Endodermal cell (in vitro differentiated cells): ENCODE measurements around the gene CTNNA2. TPM values are rescaled to one million over a fixed set of nuclear protein-coding genes. Genes with fewer than 3 reads are reported as not detected.

Experiments
- DNase-seq: peaks from one replicate; pipeline ENCODE4 v3.0.0-alpha.2; 2017
- H3K27ac ChIP-seq: 2 replicates; pipeline ENCODE4 v1.5.1; 2013; ENCODE audit warnings: mild to moderate bottlenecking, low read depth, low read length, moderate library complexity
- H3K27me3 ChIP-seq: 2 replicates; pipeline ENCODE4 v1.6.1; 2013; ENCODE audit warnings: mild to moderate bottlenecking, low read length, moderate library complexity; ENCODE audit not compliant: insufficient read depth, control insufficient read depth, poor library complexity, severe bottlenecking
- H3K36me3 ChIP-seq: 2 replicates; pipeline ENCODE4 v1.7.0; 2013; ENCODE audit warnings: mild to moderate bottlenecking, low read length, moderate library complexity; ENCODE audit not compliant: control insufficient read depth, insufficient read depth
- H3K4me1 ChIP-seq: one replicate; pipeline ENCODE4 v1.7.0; 2013; ENCODE audit warnings: low read length; ENCODE audit not compliant: control insufficient read depth, insufficient read depth
- H3K4me3 ChIP-seq: 2 replicates; pipeline ENCODE4 v1.5.1; 2013; ENCODE audit warnings: mild to moderate bottlenecking, low read length, moderate library complexity
- H3K9ac ChIP-seq: 2 replicates; pipeline ENCODE4 v1.6.1; 2013; ENCODE audit warnings: mild to moderate bottlenecking, low read length, moderate library complexity; ENCODE audit not compliant: poor library complexity, severe bottlenecking; ENCODE audit errors: extremely low read depth
- H3K9me3 ChIP-seq: 2 replicates; pipeline ENCODE4 v1.6.1; 2013; ENCODE audit warnings: mild to moderate bottlenecking, low read length, moderate library complexity; ENCODE audit not compliant: control insufficient read depth
- H3K27ac Mint-ChIP-seq: 2 replicates; pipeline ENCODE4 v1.8.0; 2020; ENCODE audit warnings: mixed read lengths
- H3K27me3 Mint-ChIP-seq: 2 replicates; pipeline ENCODE4 v1.8.0; 2021; ENCODE audit warnings: mild to moderate bottlenecking, mixed read lengths; ENCODE audit not compliant: insufficient read depth
- H3K36me3 Mint-ChIP-seq: 2 replicates; pipeline ENCODE4 v1.8.0; 2020; ENCODE audit warnings: low read depth, mixed read lengths
- H3K4me1 Mint-ChIP-seq: 2 replicates; pipeline ENCODE4 v1.8.0; 2020; ENCODE audit warnings: mixed read lengths
- H3K4me3 Mint-ChIP-seq: 2 replicates; pipeline ENCODE4 v1.8.0; 2020; ENCODE audit warnings: mild to moderate bottlenecking, moderate library complexity, mixed read lengths
- H3K9me3 Mint-ChIP-seq: 2 replicates; pipeline ENCODE4 v1.8.0; 2020; ENCODE audit warnings: mild to moderate bottlenecking, mixed read lengths
- WGBS, 2 experiments: methylation state at CpG; one replicate each; pipeline versions ENCODE4 v1.1.5 to v1.1.7; 2013; ENCODE audit warnings: missing lambda C conversion rate in 2 of 2, mixed read lengths in 1 of 2; ENCODE audit not compliant: insufficient coverage in 1 of 2, insufficient read length in 1 of 2; 5-methylcytosine and 5-hydroxymethylcytosine counted together
- total RNA-seq, 2 donors: library from RNA; stranded (reverse); fragmentation: NEBNext Ultra II Directional in 1 of 2; extraction: Animal tissue kit (Norgen Biotek cat#: 25700) in 1 of 2; gene quantifications; 2 replicates in 1 of 2; 3 replicates in 1 of 2; pipeline ENCODE4 v1.2.1, GENCODE V29; 2021
- TF ChIP-seq, protein P1 (sequence below): fragments of 200-600 bp; sonication (generic); conservative IDR thresholded peaks from 2 replicates; pipeline ENCODE4 v1.5.0; 2021; ENCODE audit warnings: antibody characterized with exemption, mild to moderate bottlenecking

Gene CTNNA2
- total RNA-seq, 2 donors from 2014 or later = 7.7 to 9.8 TPM

DNA sequence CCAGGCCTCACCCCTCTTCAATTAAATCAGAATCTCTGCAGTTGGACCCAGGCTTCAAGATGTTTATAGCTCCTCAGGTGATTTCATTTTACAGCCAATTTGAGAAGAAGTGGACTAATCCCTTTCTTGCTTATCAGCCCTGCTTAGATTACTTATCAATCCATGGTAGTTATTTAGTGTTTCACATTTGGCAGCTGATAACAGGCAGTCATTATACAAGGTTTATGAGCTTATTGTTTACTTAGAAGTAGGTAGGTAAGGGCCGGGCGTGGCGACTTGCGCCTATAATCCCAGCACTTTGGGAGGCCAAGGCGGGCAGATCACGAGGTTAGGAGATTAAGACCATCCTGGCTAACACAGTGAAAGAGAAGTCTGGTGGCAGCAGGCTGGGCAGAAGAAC is 237.5 kb downstream of the CTNNA2 start:
- Mint-ChIP-seq H3K4me3 (no peak overlapping the region), H3K27ac (no peak overlapping the region), H3K4me1 (peaks cover 17% of the 10 kb centered on the region), H3K9me3 (no peaks in the 10 kb centered on the region), H3K36me3 (no peaks in the 10 kb centered on the region), H3K27me3 (peaks cover 94% of the 10 kb centered on the region)
- TF ChIP-seq, protein P1, sequence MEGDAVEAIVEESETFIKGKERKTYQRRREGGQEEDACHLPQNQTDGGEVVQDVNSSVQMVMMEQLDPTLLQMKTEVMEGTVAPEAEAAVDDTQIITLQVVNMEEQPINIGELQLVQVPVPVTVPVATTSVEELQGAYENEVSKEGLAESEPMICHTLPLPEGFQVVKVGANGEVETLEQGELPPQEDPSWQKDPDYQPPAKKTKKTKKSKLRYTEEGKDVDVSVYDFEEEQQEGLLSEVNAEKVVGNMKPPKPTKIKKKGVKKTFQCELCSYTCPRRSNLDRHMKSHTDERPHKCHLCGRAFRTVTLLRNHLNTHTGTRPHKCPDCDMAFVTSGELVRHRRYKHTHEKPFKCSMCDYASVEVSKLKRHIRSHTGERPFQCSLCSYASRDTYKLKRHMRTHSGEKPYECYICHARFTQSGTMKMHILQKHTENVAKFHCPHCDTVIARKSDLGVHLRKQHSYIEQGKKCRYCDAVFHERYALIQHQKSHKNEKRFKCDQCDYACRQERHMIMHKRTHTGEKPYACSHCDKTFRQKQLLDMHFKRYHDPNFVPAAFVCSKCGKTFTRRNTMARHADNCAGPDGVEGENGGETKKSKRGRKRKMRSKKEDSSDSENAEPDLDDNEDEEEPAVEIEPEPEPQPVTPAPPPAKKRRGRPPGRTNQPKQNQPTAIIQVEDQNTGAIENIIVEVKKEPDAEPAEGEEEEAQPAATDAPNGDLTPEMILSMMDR = no peak
- H3K27ac ChIP-seq = no peak overlapping the region
- H3K4me1 ChIP-seq = no peaks in the 10 kb centered on the region
- H3K9me3 ChIP-seq = no peaks in the 10 kb centered on the region
- no peaks in the 10 kb centered on the region for H3K36me3 ChIP-seq
- no peak overlapping the region for H3K9ac ChIP-seq
- 83 to 84% methylated on average over 5 to 6 of the region's 6 CpGs for WGBS, 2 experiments
- H3K27me3 ChIP-seq = peaks cover 94% of the 10 kb centered on the region
- H3K4me3 ChIP-seq = no peak overlapping the region
- no peak for DNase-seq

DNA sequence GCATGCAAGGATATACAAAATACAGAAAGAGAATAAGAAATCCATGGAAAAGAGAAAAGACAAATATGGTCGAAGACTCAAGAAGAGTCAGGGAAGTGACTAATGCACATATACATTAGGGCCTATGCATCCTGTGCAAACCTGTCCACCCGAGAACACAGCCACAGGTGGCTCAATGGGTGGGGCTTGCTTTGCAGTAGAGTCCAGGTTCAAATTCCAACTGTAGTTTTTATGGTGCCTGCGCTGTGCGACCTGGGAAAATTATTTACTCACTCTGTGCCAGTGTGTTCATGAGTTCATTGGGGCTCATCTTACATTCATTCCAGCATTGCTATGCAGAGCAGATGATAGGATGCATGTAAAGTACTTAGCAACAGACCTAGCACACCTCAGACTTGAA is 244.7 kb downstream of the CTNNA2 start:
- TF ChIP-seq, protein P1 = no peak
- no peak overlapping the region for H3K4me3 Mint-ChIP-seq
- peaks cover 54% of the 10 kb centered on the region for H3K27me3 Mint-ChIP-seq
- WGBS, 2 experiments = 93 to 97% methylated on average over 4 of the region's 4 CpGs
- no peak overlapping the region for H3K27ac Mint-ChIP-seq
- no peak overlapping the region for H3K27ac ChIP-seq
- no peaks in the 10 kb centered on the region for H3K9me3 Mint-ChIP-seq
- H3K36me3 Mint-ChIP-seq = no peaks in the 10 kb centered on the region
- H3K4me3 ChIP-seq = no peak overlapping the region
- H3K27me3 ChIP-seq = peaks cover 66% of the 10 kb centered on the region
- no peak overlapping the region for H3K9ac ChIP-seq
- no peaks in the 10 kb centered on the region for H3K9me3 ChIP-seq
- DNase-seq = no peak
- no peaks in the 10 kb centered on the region for H3K4me1 Mint-ChIP-seq
- H3K4me1 ChIP-seq = no peaks in the 10 kb centered on the region
- H3K36me3 ChIP-seq = no peaks in the 10 kb centered on the region

DNA sequence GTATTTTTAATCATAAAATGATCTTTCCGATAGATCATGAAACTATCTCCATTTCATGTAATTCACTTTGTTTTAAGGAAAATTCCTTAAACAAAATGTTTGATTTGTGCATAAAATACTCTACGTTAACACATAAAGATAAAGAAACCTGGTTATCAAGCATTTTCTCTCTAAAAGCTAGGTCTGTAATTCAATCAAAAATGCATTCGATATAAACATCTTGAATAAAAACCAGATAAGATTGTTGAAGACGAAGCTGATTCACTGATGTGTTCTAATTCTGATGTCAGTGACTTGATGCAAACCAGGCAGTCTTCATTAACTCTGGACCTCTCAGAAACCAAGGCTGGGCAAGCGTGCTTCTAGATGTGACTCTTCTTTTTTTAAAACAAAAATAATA is 245.2 kb downstream of the CTNNA2 start:
- DNase-seq = no peak
- Mint-ChIP-seq H3K36me3 (no peaks in the 10 kb centered on the region), H3K4me3 (no peak overlapping the region), H3K4me1 (no peaks in the 10 kb centered on the region), H3K27ac (no peak overlapping the region), H3K27me3 (peaks cover 49% of the 10 kb centered on the region), H3K9me3 (no peaks in the 10 kb centered on the region)
- peaks cover 61% of the 10 kb centered on the region for H3K27me3 ChIP-seq
- H3K4me1 ChIP-seq = no peaks in the 10 kb centered on the region
- no peaks in the 10 kb centered on the region for H3K9me3 ChIP-seq
- no peak overlapping the region for H3K4me3 ChIP-seq
- TF ChIP-seq, protein P1 = no peak
- 93 to 100% methylated on average over 2 to 5 of the region's 5 CpGs for WGBS, 2 experiments
- no peak overlapping the region for H3K27ac ChIP-seq
- no peak overlapping the region for H3K9ac ChIP-seq
- H3K36me3 ChIP-seq = no peaks in the 10 kb centered on the region
